H9 (cell line): ENCODE results near the gene C11orf65. TPM values are rescaled to one million over a fixed set of nuclear protein-coding genes. Genes with fewer than 3 reads are reported as not detected.

Experiments used
- DNase-seq: peaks from one replicate; pipeline ENCODE4 v3.0.0-alpha.2; 2017
- H2AFZ ChIP-seq: one replicate; pipeline ENCODE4 v1.6.1; 2013; ENCODE audit warnings: mild to moderate bottlenecking, low read length, control low read depth, moderate library complexity
- H2AK5ac ChIP-seq: 2 replicates; pipeline ENCODE4 v1.6.1; 2013; ENCODE audit warnings: low read length, control low read depth, mixed read lengths; ENCODE audit not compliant: insufficient read length
- H2BK120ac ChIP-seq: one replicate; pipeline ENCODE4 v1.6.1; 2013; ENCODE audit warnings: low read depth, mild to moderate bottlenecking, low read length, control low read depth, inconsistent platforms; ENCODE audit not compliant: poor library complexity, severe bottlenecking
- H2BK12ac ChIP-seq: 2 replicates; pipeline ENCODE4 v1.6.1; 2013; ENCODE audit warnings: low read length, control low read depth, mixed read lengths, low read depth; ENCODE audit not compliant: insufficient read length
- H2BK15ac ChIP-seq: 2 replicates; pipeline ENCODE4 v1.6.1; 2013; ENCODE audit warnings: low read depth, low read length, control low read depth
- H2BK20ac ChIP-seq: one replicate; pipeline ENCODE4 v1.6.1; 2013; ENCODE audit warnings: low read depth, mild to moderate bottlenecking, low read length, control low read depth, inconsistent platforms; ENCODE audit not compliant: poor library complexity, severe bottlenecking
- H2BK5ac ChIP-seq: 2 replicates; pipeline ENCODE4 v1.6.1; 2013; ENCODE audit warnings: low read length, control low read depth, mixed read lengths; ENCODE audit not compliant: insufficient read length
- H3K14ac ChIP-seq: 2 replicates; pipeline ENCODE4 v1.6.1; 2013; ENCODE audit warnings: low read length, control low read depth; ENCODE audit not compliant: insufficient read depth
- H3K18ac ChIP-seq: 2 replicates; pipeline ENCODE4 v1.6.1; 2013; ENCODE audit warnings: low read depth, mild to moderate bottlenecking, mixed read lengths, low read length, control low read depth; ENCODE audit not compliant: insufficient read length
- H3K23ac ChIP-seq: 2 replicates; pipeline ENCODE4 v1.6.1; 2013; ENCODE audit warnings: low read length, control low read depth, mixed read lengths, low read depth; ENCODE audit not compliant: insufficient read length
- H3K23me2 ChIP-seq: 2 replicates; pipeline ENCODE4 v1.6.1; 2013; ENCODE audit warnings: low read depth, mild to moderate bottlenecking, mixed read lengths, low read length, control low read depth; ENCODE audit not compliant: insufficient read length, poor library complexity, severe bottlenecking
- H3K27ac ChIP-seq: 2 replicates; pipeline ENCODE4 v1.5.1; 2013; ENCODE audit warnings: low read length, control low read depth, mixed read lengths, low read depth; ENCODE audit not compliant: insufficient read length
- H3K27me3 ChIP-seq: 2 replicates; pipeline ENCODE4 v1.6.1; 2013; ENCODE audit warnings: low read length, control low read depth, inconsistent platforms; ENCODE audit not compliant: insufficient read depth
- H3K4ac ChIP-seq: 2 replicates; pipeline ENCODE4 v1.6.1; 2013; ENCODE audit warnings: low read depth, mild to moderate bottlenecking, control low read depth, inconsistent platforms, low read length, moderate library complexity
- H3K4me1 ChIP-seq: 2 replicates; pipeline ENCODE4 v1.6.1; 2013; ENCODE audit warnings: low read length, control low read depth, inconsistent platforms; ENCODE audit not compliant: insufficient read depth
- H3K4me2 ChIP-seq: 2 replicates; pipeline ENCODE4 v1.6.1; 2013; ENCODE audit warnings: low read length, control low read depth, mixed read lengths; ENCODE audit not compliant: insufficient read length, insufficient read depth
- H3K56ac ChIP-seq: 2 replicates; pipeline ENCODE4 v1.6.1; 2013; ENCODE audit warnings: low read depth, mild to moderate bottlenecking, mixed read lengths, low read length, control low read depth; ENCODE audit not compliant: insufficient read length
- H3K79me1 ChIP-seq: 2 replicates; pipeline ENCODE4 v1.6.1; 2013; ENCODE audit warnings: low read depth, mild to moderate bottlenecking, moderate library complexity, low read length, control low read depth, inconsistent platforms; ENCODE audit not compliant: insufficient read depth, poor library complexity, severe bottlenecking
- H3K79me2 ChIP-seq: 2 replicates; pipeline ENCODE4 v1.6.1; 2013; ENCODE audit warnings: low read length, control low read depth, inconsistent platforms; ENCODE audit not compliant: insufficient read depth
- H3K9ac ChIP-seq: 2 replicates; pipeline ENCODE4 v1.6.1; 2013; ENCODE audit warnings: low read length, control low read depth, mixed read lengths; ENCODE audit not compliant: insufficient read length; ENCODE audit errors: extremely low read depth
- H3K9me3 ChIP-seq: one replicate; pipeline ENCODE4 v1.6.1; 2013; ENCODE audit warnings: low read depth, low read length, inconsistent platforms; ENCODE audit not compliant: control insufficient read depth
- H3T11ph ChIP-seq: one replicate; pipeline ENCODE4 v1.6.1; 2013; ENCODE audit warnings: mild to moderate bottlenecking, low read length, control low read depth, inconsistent platforms
- H4K20me1 ChIP-seq: one replicate; pipeline ENCODE4 v1.6.1; 2013; ENCODE audit not compliant: control insufficient read depth, insufficient read length, insufficient read depth
- H4K5ac ChIP-seq: 2 replicates; pipeline ENCODE4 v1.6.1; 2013; ENCODE audit warnings: low read depth, mild to moderate bottlenecking, mixed read lengths, low read length, control low read depth; ENCODE audit not compliant: insufficient read length
- H4K8ac ChIP-seq: replicated peaks from 2 replicates; pipeline ENCODE4 v1.6.1; 2013; ENCODE audit warnings: low read length, control low read depth, mixed read lengths, low read depth; ENCODE audit not compliant: insufficient read length
- H4K91ac ChIP-seq: 2 replicates; pipeline ENCODE4 v1.6.1; 2013; ENCODE audit warnings: low read depth, mild to moderate bottlenecking, moderate library complexity, mixed read lengths, low read length, control low read depth; ENCODE audit not compliant: insufficient read length
- H3K27ac Mint-ChIP-seq, 3 experiments: 2 replicates in 2 of 3; 3 replicates in 1 of 3; pipeline ENCODE4 v1.8.0; 2020 to 2021; ENCODE audit warnings: mixed read lengths in 3 of 3, mild to moderate bottlenecking in 1 of 3, moderate library complexity in 1 of 3
- H3K27me3 Mint-ChIP-seq: 2 replicates; pipeline ENCODE4 v1.8.0; 2021; ENCODE audit warnings: low read depth, mild to moderate bottlenecking, moderate library complexity, mixed read lengths
- H3K36me3 Mint-ChIP-seq, 3 experiments: 2 replicates in 2 of 3; 3 replicates in 1 of 3; pipeline ENCODE4 v1.8.0; 2020 to 2021; ENCODE audit warnings: low read depth in 3 of 3, mixed read lengths in 3 of 3; ENCODE audit not compliant: insufficient read depth in 1 of 3
- H3K4me1 Mint-ChIP-seq, 2 experiments: 2 replicates each; pipeline ENCODE4 v1.8.0; 2020; ENCODE audit warnings: mixed read lengths in 2 of 2
- H3K4me3 Mint-ChIP-seq, 2 experiments: 2 replicates in 1 of 2; 3 replicates in 1 of 2; pipeline ENCODE4 v1.8.0; 2020 to 2021; ENCODE audit warnings: mild to moderate bottlenecking in 2 of 2, mixed read lengths in 2 of 2, moderate library complexity in 1 of 2
- H3K9me3 Mint-ChIP-seq, 2 experiments: 2 replicates in 1 of 2; 3 replicates in 1 of 2; pipeline ENCODE4 v1.8.0; 2020; ENCODE audit warnings: mild to moderate bottlenecking in 2 of 2, mixed read lengths in 2 of 2, moderate library complexity in 1 of 2
- CTCF ChIP-seq: fragments of 200-600 bp; sonication (generic); conservative IDR thresholded peaks from 3 replicates; pipeline ENCODE4 v1.8.0; 2021; ENCODE audit warnings: antibody characterized with exemption, mild to moderate bottlenecking
- WGBS: extraction: QIAGEN DNeasy Blood & Tissue Kit; methylation state at CpG from one replicate; pipeline ENCODE4 v1.1.7; 2013; ENCODE audit warnings: missing lambda C conversion rate, low lambda C conversion rate, mixed read lengths; ENCODE audit not compliant: insufficient read length; ENCODE audit errors: extremely low coverage; 5-methylcytosine and 5-hydroxymethylcytosine counted together
- total RNA-seq: library from RNA; stranded (reverse); gene quantifications from 2 replicates; pipeline ENCODE4 v1.2.1, GENCODE V29; 2021

Gene C11orf65
- total RNA-seq, 1 experiment from 2014 or later: 0.55 TPM

- Histone ChIP-seq H3K9me3 (no peaks in the 10 kb centered on the region), H3K14ac (no peak overlapping the region), H2BK20ac (no peak overlapping the region), H4K5ac (no peak overlapping the region), H3K4me2 (no peak overlapping the region), H2BK12ac (no peak overlapping the region), H3K9ac (no peak overlapping the region), H3T11ph (no peak overlapping the region), H2BK120ac (no peak overlapping the region), H3K4me1 (no peaks in the 10 kb centered on the region), H4K20me1 (no peaks in the 10 kb centered on the region), H4K91ac (no peak overlapping the region), H3K18ac (no peak overlapping the region), H3K4ac (no peak overlapping the region), H3K79me2 (no peaks in the 10 kb centered on the region), H3K23me2 (no peaks in the 10 kb centered on the region), H2AFZ (no peak overlapping the region), H4K8ac (no peak overlapping the region), H3K23ac (no peak overlapping the region), H3K27ac (no peak overlapping the region), H2BK15ac (no peak overlapping the region), H2AK5ac (no peak overlapping the region), H3K56ac (no peak overlapping the region), H3K27me3 (no peaks in the 10 kb centered on the region), H2BK5ac (no peak overlapping the region), H3K79me1 (no peaks in the 10 kb centered on the region)
- Mint-ChIP-seq H3K27me3 (no peaks in the 10 kb centered on the region), H3K4me1 (peaks cover 4 to 7% of the 10 kb centered on the region in 2 experiments), H3K36me3 (peaks cover 3 to 16% (median 12%) of the 10 kb centered on the region in 3 experiments; a peak in 6 of 7 replicates), H3K4me3 (no peak overlapping the region), H3K9me3 (no peaks in the 10 kb centered on the region), H3K27ac (no peak overlapping the region)
- DNase-seq: no peak
- no peak for TF ChIP-seq CTCF
- no CpG with 5 or more reads among the region's 4 CpGs for WGBS
Measured at GRCh38 chr11:108345767-108346166, 121.6 kb downstream of the C11orf65 start.
